Keratinocyte (primary cell): ENCODE results near the gene PLSCR3. TPM values are rescaled to one million over a fixed set of nuclear protein-coding genes. Genes with fewer than 3 reads are reported as not detected.

Source experiments
- DNase-seq: peaks from one replicate; pipeline ENCODE4 v3.0.0-alpha.2; 2011; ENCODE audit warnings: low read depth, missing footprints, low spot score
- FAIRE-seq: peaks from 2 replicates; lab custom pipeline; 2011; peaks lifted over from hg19 to GRCh38; lab: Jason Lieb, UNC
- H2AFZ ChIP-seq: 2 replicates; pipeline ENCODE4 v1.6.0; 2012; ENCODE audit warnings: low read length, control low read depth, inconsistent platforms; ENCODE audit not compliant: control insufficient read depth
- H3K27ac ChIP-seq: 2 replicates; pipeline ENCODE4 v1.5.1; 2011; ENCODE audit warnings: low read length; ENCODE audit not compliant: control insufficient read depth, insufficient read depth
- H3K27me3 ChIP-seq: 3 replicates; pipeline ENCODE4 v1.6.0; 2011; ENCODE audit warnings: low read length; ENCODE audit not compliant: control insufficient read depth, insufficient read depth; ENCODE audit errors: extremely low read depth
- H3K36me3 ChIP-seq, 2 experiments: 2 replicates in 1 of 2; 3 replicates in 1 of 2; pipeline ENCODE4 v1.5.1; 2011; ENCODE audit warnings: low read length in 2 of 2, mild to moderate bottlenecking in 1 of 2; ENCODE audit not compliant: control insufficient read depth in 2 of 2, insufficient read depth in 2 of 2; ENCODE audit errors: extremely low read depth in 1 of 2
- H3K4me1 ChIP-seq: 3 replicates; pipeline ENCODE4 v1.5.1; 2011; ENCODE audit warnings: low read length; ENCODE audit not compliant: control insufficient read depth, insufficient read depth; ENCODE audit errors: extremely low read depth
- H3K4me2 ChIP-seq: 3 replicates; pipeline ENCODE4 v1.6.0; 2011; ENCODE audit warnings: low read depth, low read length; ENCODE audit not compliant: control insufficient read depth, insufficient read depth; ENCODE audit errors: extremely low read depth
- H3K4me3 ChIP-seq, 3 experiments: fragments of 200-600 bp in 1 of 3; sonication (generic) in 1 of 3; 2 replicates in 2 of 3; 3 replicates in 1 of 3; pipeline ENCODE4 v1.5.1; 2011 to 2016; ENCODE audit warnings: low read length in 3 of 3, mild to moderate bottlenecking in 3 of 3, control low read depth in 2 of 3, inconsistent platforms in 1 of 3, low read depth in 1 of 3, mixed read lengths in 1 of 3, mixed run types in 1 of 3, moderate library complexity in 1 of 3; ENCODE audit not compliant: control insufficient read depth in 2 of 3, insufficient read depth in 2 of 3; ENCODE audit errors: extremely low read depth in 1 of 3
- H3K79me2 ChIP-seq: 2 replicates; pipeline ENCODE4 v1.6.0; 2012; ENCODE audit warnings: low read length; ENCODE audit not compliant: control insufficient read depth, insufficient read depth
- H3K9ac ChIP-seq: 3 replicates; pipeline ENCODE4 v1.6.0; 2011; ENCODE audit warnings: low read length; ENCODE audit not compliant: control insufficient read depth, insufficient read depth; ENCODE audit errors: extremely low read depth
- H3K9me1 ChIP-seq: 3 replicates; pipeline ENCODE4 v1.6.0; 2011; ENCODE audit warnings: low read length; ENCODE audit not compliant: control insufficient read depth, insufficient read depth; ENCODE audit errors: extremely low read depth
- H3K9me3 ChIP-seq: 2 replicates; pipeline ENCODE4 v1.5.1; 2012; ENCODE audit warnings: low read depth, low read length; ENCODE audit not compliant: control insufficient read depth
- H4K20me1 ChIP-seq: 3 replicates; pipeline ENCODE4 v1.6.0; 2011; ENCODE audit warnings: low read length; ENCODE audit not compliant: control insufficient read depth, insufficient read depth; ENCODE audit errors: extremely low read depth
- EZH2 ChIP-seq: IDR thresholded peaks from one replicate; pipeline ENCODE4 v1.6.1; 2012; ENCODE audit warnings: inconsistent platforms, mild to moderate bottlenecking, low read length, moderate library complexity
- dilution Hi-C: fragments of 300-500 bp; cut with MboI; formaldehyde crosslinking; loops from one replicate; pipeline ENCODE4 v1.7.0; 2020; ENCODE audit warnings: low sequenced_read_pairs; ENCODE audit not compliant: extremely low pct_ligation_motif_present
- polyA plus RNA-seq, 5 experiments: library from polyadenylated mRNA; depleted of rRNA in 3 of 5; stranded (reverse) in 3 of 5; stranded (forward) in 1 of 5; unstranded in 1 of 5; fragments of >200 nt; gene quantifications; 1 replicate in 1 of 5; 2 replicates in 3 of 5; 3 replicates in 1 of 5; pipeline versions ENCODE4 v1.2.1 to v1.2.3, GENCODE V29; 2011 to 2012; ENCODE audit warnings: missing spikeins in 2 of 5, low read depth in 1 of 5, low replicate concordance in 1 of 5
- TF ChIP-seq, protein P1 (sequence below), 3 experiments: IDR thresholded peaks in 1 of 3; conservative IDR thresholded peaks in 1 of 3; optimal IDR thresholded peaks in 1 of 3; 2 replicates in 2 of 3; 3 replicates in 1 of 3; pipeline versions ENCODE3 to v1.5.1; 2011; ENCODE audit warnings: low read length in 3 of 3, mild to moderate bottlenecking in 3 of 3, moderate library complexity in 2 of 3, control low read depth in 1 of 3, inconsistent platforms in 1 of 3; ENCODE audit not compliant: insufficient read depth in 2 of 3; ENCODE audit errors: extremely low read depth in 1 of 3

Gene PLSCR3
- polyA plus RNA-seq, 1 donor (not counting 4 experiments of a cell fraction or from before 2014, with no cell fraction given), result 30.5 TPM

DNA sequence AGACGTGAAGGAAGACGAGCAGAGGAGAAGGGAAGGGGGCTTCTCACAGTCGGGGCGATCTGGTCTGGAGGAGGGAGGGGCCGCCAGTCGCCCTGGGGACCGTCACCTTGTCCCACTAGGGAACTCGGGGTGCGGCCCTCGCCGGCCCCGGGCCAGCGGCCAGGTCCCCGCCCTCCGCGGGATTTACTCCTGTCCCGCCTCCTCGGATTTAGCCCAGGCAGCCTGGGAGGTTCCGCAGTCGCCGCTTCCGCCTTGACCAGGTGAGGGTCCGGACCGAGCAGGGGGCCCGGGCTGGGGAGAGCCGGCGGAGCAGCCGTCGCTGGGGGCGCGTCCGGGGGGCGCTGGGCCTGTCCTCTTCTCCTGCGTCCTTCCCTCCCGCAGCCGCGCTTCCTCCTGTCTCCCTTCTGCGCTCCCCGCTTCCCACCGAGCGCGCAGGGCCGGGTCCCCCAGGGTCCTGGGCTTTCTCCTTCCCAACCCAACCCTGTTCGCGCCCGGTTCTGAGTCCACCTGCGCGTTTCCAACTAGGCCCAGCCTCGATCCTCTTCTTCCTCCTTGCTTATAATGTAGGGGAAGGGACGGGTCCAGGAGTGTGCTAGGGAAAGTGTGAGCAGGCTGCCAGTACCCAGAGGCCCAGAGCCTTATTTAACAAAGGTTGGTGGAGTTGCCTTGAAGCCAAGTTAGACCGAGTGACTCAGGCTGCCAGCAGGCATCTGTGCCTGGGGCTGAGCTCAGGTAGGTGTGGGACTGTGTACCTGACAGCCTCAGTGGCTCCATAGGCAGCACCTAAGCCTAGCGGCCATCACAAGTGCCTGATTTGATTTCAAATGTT is 13.3 kb downstream of the PLSCR3 start, which contains the start of gene TNK1:
Gene TNK1, plus strand, starts transcription at position 235 of the 829 bp plus-strand sequence. CDS start 1,838 bp downstream, outside the sequence.
- no peaks in the 10 kb centered on the region for H3K9me3 ChIP-seq
- H3K79me2 ChIP-seq, result peaks cover 7% of the 10 kb centered on the region
- H3K9ac ChIP-seq, result peak within 1 kb of the TSS; percentile 76
- no peak within 1 kb of the TSS for H3K27ac ChIP-seq
- no peak for DNase-seq
- no peaks in the 10 kb centered on the region for H3K27me3 ChIP-seq
- dilution Hi-C loops, result no loop called here
- peak within 1 kb of the TSS; percentile 91 for H2AFZ ChIP-seq
- H3K4me2 ChIP-seq, result peak within 1 kb of the TSS; percentile 82
- no peaks in the 10 kb centered on the region for H3K9me1 ChIP-seq
- H3K4me3 ChIP-seq, result peak within 1 kb of the TSS; percentile 62 to 84 (median 73)
- H3K36me3 ChIP-seq, result peaks cover 0 to 9% of the 10 kb centered on the region in 2 experiments
- no peaks in the 10 kb centered on the region for H4K20me1 ChIP-seq
- peak; percentile 87 for FAIRE-seq
- peaks cover 14% of the 10 kb centered on the region for H3K4me1 ChIP-seq
- TF ChIP-seq EZH2, result no peak
- TF ChIP-seq, protein P1, sequence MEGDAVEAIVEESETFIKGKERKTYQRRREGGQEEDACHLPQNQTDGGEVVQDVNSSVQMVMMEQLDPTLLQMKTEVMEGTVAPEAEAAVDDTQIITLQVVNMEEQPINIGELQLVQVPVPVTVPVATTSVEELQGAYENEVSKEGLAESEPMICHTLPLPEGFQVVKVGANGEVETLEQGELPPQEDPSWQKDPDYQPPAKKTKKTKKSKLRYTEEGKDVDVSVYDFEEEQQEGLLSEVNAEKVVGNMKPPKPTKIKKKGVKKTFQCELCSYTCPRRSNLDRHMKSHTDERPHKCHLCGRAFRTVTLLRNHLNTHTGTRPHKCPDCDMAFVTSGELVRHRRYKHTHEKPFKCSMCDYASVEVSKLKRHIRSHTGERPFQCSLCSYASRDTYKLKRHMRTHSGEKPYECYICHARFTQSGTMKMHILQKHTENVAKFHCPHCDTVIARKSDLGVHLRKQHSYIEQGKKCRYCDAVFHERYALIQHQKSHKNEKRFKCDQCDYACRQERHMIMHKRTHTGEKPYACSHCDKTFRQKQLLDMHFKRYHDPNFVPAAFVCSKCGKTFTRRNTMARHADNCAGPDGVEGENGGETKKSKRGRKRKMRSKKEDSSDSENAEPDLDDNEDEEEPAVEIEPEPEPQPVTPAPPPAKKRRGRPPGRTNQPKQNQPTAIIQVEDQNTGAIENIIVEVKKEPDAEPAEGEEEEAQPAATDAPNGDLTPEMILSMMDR (optimal IDR thresholded peaks at IDR 0.05 in 1 of 3, IDR thresholded peaks at IDR 0.05 in 1 of 3, conservative IDR thresholded peaks at IDR 0.05 in 1 of 3; ENCODE audit: extremely low read depth in 1 of 3, insufficient read depth in 2 of 3, low read length in 3 of 3), result no peak

DNA sequence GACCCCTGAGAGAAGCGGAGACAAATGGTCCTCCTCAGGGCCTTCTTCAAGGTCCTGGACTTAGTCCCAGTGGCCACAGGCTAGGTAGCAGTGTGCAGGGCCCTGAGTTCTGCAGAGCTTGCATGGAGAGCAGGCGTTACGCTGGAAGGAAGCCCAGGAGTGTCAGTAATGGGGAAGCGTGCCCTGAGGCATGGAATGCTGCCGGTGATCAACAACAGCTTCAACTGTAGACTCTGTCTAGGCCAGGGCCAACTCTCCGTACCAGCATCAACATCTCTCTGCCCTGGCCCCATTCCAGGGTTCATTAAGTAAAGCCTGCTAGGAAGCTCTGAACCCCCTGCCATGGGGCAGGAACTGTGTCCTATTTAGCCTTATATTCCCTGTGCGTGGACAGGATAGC is 14.0 kb downstream of the PLSCR3 start:
- peak overlapping the region; percentile 76 for H3K9ac ChIP-seq
- no peaks in the 10 kb centered on the region for H3K9me3 ChIP-seq
- H3K4me1 ChIP-seq, result peaks cover 14% of the 10 kb centered on the region
- DNase-seq (no peak), FAIRE-seq (peak; percentile 79)
- H4K20me1 ChIP-seq, result no peaks in the 10 kb centered on the region
- peaks cover 7% of the 10 kb centered on the region for H3K79me2 ChIP-seq
- peak overlapping the region; percentile 82 for H3K4me2 ChIP-seq
- peaks cover 0 to 7% of the 10 kb centered on the region in 2 experiments for H3K36me3 ChIP-seq
- H3K27ac ChIP-seq, result no peak overlapping the region
- H2AFZ ChIP-seq, result peak overlapping the region; percentile 91
- H3K27me3 ChIP-seq, result no peaks in the 10 kb centered on the region
- no peak for TF ChIP-seq EZH2
- TF ChIP-seq, protein P1 (optimal IDR thresholded peaks at IDR 0.05 in 1 of 3, IDR thresholded peaks at IDR 0.05 in 1 of 3, conservative IDR thresholded peaks at IDR 0.05 in 1 of 3; ENCODE audit: extremely low read depth in 1 of 3, insufficient read depth in 2 of 3, low read length in 3 of 3), result no peak
- dilution Hi-C loops, result no loop called here
- H3K9me1 ChIP-seq, result no peaks in the 10 kb centered on the region
- H3K4me3 ChIP-seq, result peak overlapping the region; percentile 62 to 84 (median 73)
